ENCODE measurements around the gene OXSR1.
"Not testable (repeated sequence)": the region's sequence is repeated elsewhere in the genome, so short reads cannot be mapped to it uniquely, and the experiment has no call there.

Gene OXSR1

GRCh38 chr3:38276081-38276916 lies 111.0 kb downstream of the OXSR1 start:
- DNase-seq = no peak

- no peak for DNase-seq
Observed at GRCh38 chr3:38276917-38277630, 111.7 kb downstream of the OXSR1 start.

- no peak for DNase-seq
Observed at GRCh38 chr3:38278841-38279240, 113.5 kb downstream of the OXSR1 start.

- no peak for DNase-seq
Observed at GRCh38 chr3:38281895-38282686, 116.8 kb downstream of the OXSR1 start, which contains the start of gene SLC22A14. Gene SLC22A14, plus strand, starts transcription at chr3:38282294. Its CDS starts 23,733 bp downstream, at chr3:38306027.

GRCh38 chr3:38283810-38284755 lies 118.7 kb downstream of the OXSR1 start:
- DNase-seq = no peak

- no peak for DNase-seq
Observed at GRCh38 chr3:38284756-38285150, 119.4 kb downstream of the OXSR1 start.

GRCh38 chr3:38289286-38290217 lies 124.2 kb downstream of the OXSR1 start:
- not testable (repeated sequence) for DNase-seq

GRCh38 chr3:38297053-38297452 lies 131.7 kb downstream of the OXSR1 start:
- not testable (repeated sequence) for DNase-seq

- no peak for DNase-seq
Observed at GRCh38 chr3:38297537-38297936, 132.2 kb downstream of the OXSR1 start.

- DNase-seq = no peak
Observed at GRCh38 chr3:38297947-38298711, 132.8 kb downstream of the OXSR1 start.

Data from effector CD8-positive, alpha-beta T cell (primary cell).